Stimulated activated CD4-positive, alpha-beta T cell treated with anti-CD3 and anti-CD28 coated beads, Interleukin-15, amount 100 ng/mL, for 1 hour (primary cell): ENCODE measurements around the gene ZNF581.
A peak's percentile ranks its signal among the peaks of the same experiment; 100 is the strongest.

Source experiments
- DNase-seq, 2 donors: peaks; one replicate each; pipeline ENCODE4 v3.0.0-alpha.2; 2020; ENCODE audit warnings: low read depth in 1 of 2, low spot score in 1 of 2

Gene ZNF581

GRCh38 chr19:55625004-55625326 is 18.5 kb upstream of the ZNF581 start:
- no peak for DNase-seq

GRCh38 chr19:55626350-55626749 is 17.1 kb upstream of the ZNF581 start:
- DNase-seq, result no peak

- DNase-seq, result peak in 1 of 2 donors; percentile 74
Measured at GRCh38 chr19:55632463-55632834, 11.0 kb upstream of the ZNF581 start.

- no peak for DNase-seq
Measured at GRCh38 chr19:55633861-55634260, 9.6 kb upstream of the ZNF581 start.

GRCh38 chr19:55635334-55635717 is 8.1 kb upstream of the ZNF581 start:
- DNase-seq, result no peak

GRCh38 chr19:55635856-55636440 is 7.5 kb upstream of the ZNF581 start:
- DNase-seq, result no peak

GRCh38 chr19:55636723-55637122 is 6.7 kb upstream of the ZNF581 start:
- no peak for DNase-seq

- no peak for DNase-seq
Measured at GRCh38 chr19:55637534-55637933, 5.9 kb upstream of the ZNF581 start.

- no peak for DNase-seq
Measured at GRCh38 chr19:55638864-55639359, 4.5 kb upstream of the ZNF581 start.

GRCh38 chr19:55640043-55640576 is 3.3 kb upstream of the ZNF581 start:
- peak; percentile 58 to 61 for DNase-seq

- peak; percentile 27 to 60 for DNase-seq
Measured at GRCh38 chr19:55640577-55641425, 2.6 kb upstream of the ZNF581 start, which contains the start of gene ZNF580. ZNF580 (plus strand) TSS chr19:55641002; CDS start chr19:55642509, 1,507 bp downstream.

- DNase-seq, result no peak
Measured at GRCh38 chr19:55641426-55642152, 1.9 kb upstream of the ZNF581 start.

- no peak for DNase-seq
Measured at GRCh38 chr19:55642153-55643002, 1.1 kb upstream of the ZNF581 start.

GRCh38 chr19:55643887-55644176 is 383 bp downstream of the ZNF581 start:
- DNase-seq, result no peak

GRCh38 chr19:55644191-55644833 is 863 bp downstream of the ZNF581 start:
- DNase-seq, result no peak

- no peak for DNase-seq
Measured at GRCh38 chr19:55644842-55645511, 1.5 kb downstream of the ZNF581 start.

- DNase-seq, result no peak
Measured at GRCh38 chr19:55645512-55645881, 2.0 kb downstream of the ZNF581 start.

GRCh38 chr19:55646889-55647731 is 3.7 kb downstream of the ZNF581 start:
- DNase-seq, result no peak
